GM10847 (cell line): Measurements from ENCODE around the gene B4GALNT1.

Source experiments
- POLR2A ChIP-seq: IDR thresholded peaks from 2 replicates; pipeline ENCODE4 v1.6.1; 2011; ENCODE audit not compliant: insufficient read length; ENCODE audit errors: extremely low read depth

Gene B4GALNT1

DNA sequence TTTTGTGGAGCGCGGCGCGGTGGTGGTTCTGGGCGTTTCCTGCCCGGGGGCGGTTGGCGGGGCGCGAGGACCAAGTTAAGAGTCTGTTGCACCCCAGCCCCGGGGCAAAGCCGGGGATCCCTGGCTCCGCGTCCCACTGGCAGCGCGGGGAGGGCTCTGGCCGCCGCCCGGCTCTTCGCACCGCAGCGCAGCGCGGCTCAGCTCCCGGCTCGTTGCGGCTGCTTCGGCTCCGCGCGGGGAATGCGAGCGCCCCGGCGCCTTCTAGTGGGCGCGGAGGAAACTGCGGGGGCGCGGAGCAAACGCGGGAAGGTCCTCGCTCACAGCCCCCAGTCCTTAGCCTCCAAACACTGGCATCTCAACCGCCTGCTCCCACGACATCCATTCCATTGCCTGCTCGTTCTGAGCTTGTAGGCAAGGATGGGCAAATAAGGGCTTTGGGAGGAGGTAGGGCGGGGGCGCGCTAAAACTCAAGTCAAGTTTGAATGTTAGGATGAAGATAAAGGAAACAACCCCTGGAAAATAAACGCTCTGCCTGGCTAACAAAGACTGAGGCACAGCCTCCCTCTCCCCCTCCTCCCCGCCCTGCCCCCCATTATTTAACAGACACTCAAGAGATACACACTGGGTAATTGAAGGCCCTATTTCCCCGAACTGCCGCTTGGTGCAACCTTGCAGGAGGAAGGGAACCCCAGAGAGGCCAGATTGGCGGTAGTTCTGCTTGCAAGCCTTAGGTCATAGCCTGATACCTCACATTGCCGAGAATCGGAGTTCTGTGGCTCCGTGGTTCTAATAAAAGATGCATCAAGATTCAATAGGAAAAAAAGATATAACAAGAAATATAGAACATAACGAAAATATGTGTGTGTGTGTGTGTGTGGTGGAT, at the start of gene B4GALNT1:
Gene B4GALNT1 (minus strand): TSS at position 244 of the 883 bp plus-strand sequence. CDS start 1,069 bp downstream, outside the sequence.
- no peak for TF ChIP-seq POLR2A

GRCh38 chr12:57679697-57680096, 46.7 kb upstream of the B4GALNT1 start:
- TF ChIP-seq POLR2A = no peak

GRCh38 chr12:57674691-57675090, 41.7 kb upstream of the B4GALNT1 start:
- no peak for TF ChIP-seq POLR2A

DNA sequence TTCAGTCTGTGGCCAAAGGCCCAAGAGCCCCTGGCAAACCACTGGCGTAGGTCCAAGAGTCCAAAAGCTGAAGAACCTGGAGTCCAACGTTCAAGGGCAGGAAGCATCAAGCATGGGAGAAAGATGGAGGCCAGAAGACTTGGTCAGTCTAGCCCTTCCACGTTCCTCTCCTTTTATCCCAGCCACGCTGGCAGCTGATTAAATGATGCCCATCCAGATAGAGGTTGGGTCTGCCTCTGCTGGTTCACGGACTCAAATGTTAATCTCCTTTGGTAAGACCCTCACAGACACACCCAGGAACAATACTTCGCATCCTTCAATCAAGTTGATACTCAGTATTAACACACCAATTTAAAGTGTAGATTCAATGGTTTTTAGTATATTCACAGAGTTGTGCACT, 39.8 kb upstream of the B4GALNT1 start:
- no peak for TF ChIP-seq POLR2A

- no peak for TF ChIP-seq POLR2A
Observed at GRCh38 chr12:57666897-57667296, 33.9 kb upstream of the B4GALNT1 start.

GRCh38 chr12:57661376-57661775, 28.4 kb upstream of the B4GALNT1 start:
- no peak for TF ChIP-seq POLR2A

GRCh38 chr12:57658890-57659289, 25.9 kb upstream of the B4GALNT1 start:
- no peak for TF ChIP-seq POLR2A

- TF ChIP-seq POLR2A = no peak
Observed at GRCh38 chr12:57657744-57658143, 24.7 kb upstream of the B4GALNT1 start.

DNA sequence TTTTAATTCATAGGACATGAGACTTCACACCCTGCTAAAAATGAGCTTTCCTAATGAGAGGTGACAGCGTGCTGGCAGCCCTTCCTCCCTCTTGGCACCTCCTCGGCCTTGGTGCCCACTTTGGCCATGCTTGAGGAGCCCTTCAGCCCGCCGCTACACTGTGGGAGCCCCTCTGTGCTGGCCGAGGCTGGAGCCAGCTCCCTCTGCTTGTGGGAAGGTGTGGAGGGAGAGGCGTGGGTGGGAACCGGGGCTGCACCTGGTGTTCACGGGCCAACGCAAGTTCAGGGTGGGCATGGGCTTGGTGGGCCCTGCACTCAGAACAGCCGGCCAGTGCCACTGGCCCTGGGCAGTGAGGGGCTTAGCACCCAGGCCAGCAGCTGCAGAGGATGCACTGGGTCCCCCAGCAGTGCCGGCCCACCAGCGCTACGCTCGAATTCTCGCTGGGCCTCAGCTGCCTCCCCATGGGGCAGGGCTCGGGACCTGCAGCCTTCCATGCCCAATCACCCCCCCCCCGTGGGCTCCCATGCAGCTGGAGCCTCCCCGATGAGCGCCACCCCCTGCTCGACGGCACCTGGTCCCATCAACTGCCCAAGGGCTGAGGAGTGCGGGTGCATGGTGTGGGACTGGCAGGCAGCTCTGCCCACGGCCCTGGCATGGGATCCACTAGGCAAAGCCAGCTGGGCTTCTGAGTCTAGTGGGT, 22.7 kb upstream of the B4GALNT1 start:
- TF ChIP-seq POLR2A = no peak

GRCh38 chr12:57654042-57654441, 21.0 kb upstream of the B4GALNT1 start:
- TF ChIP-seq POLR2A = no peak

DNA sequence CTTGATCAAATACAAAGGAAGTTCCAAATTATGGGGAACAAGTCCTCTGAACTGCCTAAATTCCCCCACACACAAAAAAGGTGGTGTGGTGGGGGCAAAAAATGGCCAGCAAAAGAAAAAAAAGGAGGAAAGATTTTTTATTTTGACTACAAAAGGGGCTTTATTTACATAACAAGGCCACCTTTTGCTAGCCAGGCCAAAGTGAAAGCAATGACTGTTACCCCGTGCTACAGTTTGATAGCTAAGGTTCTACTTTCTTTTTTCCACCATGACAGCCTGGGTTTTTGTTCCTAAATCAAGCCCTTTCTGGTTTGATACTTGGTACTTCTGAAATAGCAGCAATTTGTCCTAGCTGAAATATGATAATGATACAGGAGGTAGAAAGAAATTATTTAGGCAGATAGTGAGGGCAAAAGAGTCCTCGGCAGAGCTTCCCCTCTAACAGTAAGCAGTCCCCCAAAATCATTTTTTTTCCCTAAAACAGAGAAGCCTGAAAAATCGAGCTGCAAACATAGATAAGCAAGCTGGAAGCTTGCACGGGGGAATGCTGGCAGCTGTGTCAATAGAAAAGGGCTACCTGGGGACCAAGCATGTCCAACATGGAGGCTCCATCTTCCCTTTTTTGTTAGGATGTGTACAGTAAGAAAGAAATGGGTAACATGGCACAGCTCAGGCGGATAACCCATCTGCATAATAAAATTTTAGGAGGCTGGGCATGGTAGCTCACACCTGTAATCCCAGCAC, 8.9 kb upstream of the B4GALNT1 start:
- no peak for TF ChIP-seq POLR2A

DNA sequence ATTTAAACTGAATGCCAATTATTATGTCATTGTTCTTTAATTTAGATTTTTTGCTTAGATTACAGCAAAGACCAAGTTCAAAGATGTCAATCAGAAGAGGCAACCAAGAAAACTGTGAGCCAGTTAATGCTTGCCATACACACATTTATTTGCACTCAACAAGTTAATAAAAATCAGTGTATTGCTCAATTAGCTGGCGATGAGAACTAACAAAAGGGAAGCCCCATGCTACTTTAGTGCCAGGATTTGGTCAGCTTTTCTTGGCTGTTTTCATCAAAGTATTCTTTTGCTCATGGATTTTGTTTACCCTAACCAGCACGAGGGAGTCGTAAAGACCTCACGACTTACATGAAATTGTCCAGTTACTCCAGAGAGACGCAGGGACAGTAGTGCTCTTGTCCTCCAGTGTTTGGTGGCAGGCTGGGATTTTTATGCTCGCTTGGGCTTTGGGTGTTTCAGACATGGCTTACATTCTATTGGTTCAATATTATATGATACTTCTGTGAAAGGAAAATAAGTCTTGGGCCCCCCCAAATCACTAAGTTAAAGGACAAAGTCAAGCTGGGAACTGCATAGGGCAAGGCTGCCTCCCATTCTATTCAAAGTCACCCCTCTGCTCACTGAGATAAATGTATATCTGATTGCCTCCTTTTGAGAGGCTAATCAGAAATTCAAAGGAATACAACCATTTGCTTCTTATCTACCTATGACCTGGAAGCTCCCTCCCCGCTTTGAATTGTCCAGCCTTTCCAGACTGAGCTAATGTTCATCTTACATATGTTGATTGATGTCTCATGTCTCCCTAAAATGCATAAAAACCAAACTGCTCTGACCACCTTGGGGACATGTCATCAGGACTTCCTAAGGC, 7.4 kb upstream of the B4GALNT1 start:
- TF ChIP-seq POLR2A = no peak

- TF ChIP-seq POLR2A = no peak
Observed at GRCh38 chr12:57638096-57638495, 5.1 kb upstream of the B4GALNT1 start.

GRCh38 chr12:57637364-57637763, 4.4 kb upstream of the B4GALNT1 start:
- TF ChIP-seq POLR2A = no peak

DNA sequence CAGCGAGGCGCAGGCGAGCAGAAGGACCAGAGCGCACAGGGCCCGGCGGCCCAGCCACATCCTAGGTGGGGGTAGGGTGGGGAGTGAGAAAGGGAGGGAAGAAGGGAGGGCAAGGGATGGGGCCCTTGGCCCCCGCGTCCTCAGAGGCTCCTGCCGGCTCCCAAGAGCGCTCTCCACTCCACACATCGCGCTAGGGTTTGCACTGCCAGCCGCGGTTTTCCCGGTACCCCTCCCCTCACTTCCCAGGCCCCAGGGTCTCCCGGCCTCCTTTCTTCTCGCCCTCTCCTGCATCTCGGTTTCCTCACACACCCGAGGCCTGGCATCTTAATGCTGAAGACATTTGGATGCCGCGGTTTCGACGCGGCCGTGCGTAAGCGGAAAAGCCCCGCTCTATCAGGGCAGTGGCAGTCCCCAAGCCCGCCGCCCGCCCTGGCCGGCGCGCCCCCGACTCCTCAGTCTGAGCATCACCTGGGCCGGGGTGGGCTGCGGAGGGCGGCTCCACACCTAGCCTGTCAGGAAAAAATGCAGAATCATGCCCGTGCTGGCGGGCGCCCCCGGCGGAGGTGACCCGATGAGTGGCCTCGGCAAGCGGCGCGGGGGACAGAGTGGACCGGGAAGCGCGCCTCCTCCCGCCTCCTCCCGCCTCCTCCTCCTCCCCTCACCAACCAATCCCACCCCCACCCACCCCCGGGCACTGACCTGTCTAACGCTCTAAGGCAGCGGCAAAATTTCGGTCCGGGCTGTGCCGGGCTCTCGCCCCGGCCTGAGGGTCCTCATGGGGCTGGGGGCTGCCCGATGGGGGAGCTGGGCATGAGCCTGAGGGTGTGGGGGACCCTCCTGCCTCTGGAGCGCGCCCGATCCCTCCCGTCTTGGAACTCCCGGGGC, 686 bp downstream of the B4GALNT1 start:
- no peak for TF ChIP-seq POLR2A
